H1 (cell line): Measurements from ENCODE around the gene SYN1. TPM values are rescaled to one million over a fixed set of nuclear protein-coding genes. Genes with fewer than 3 reads are reported as not detected.
A peak's percentile ranks its signal among the peaks of the same experiment; 100 is the strongest.

Experiments
- CTCF ChIA-PET: fragments of 300-600 bp; sonication (Branson Sonifier 250); formaldehyde crosslinking; loops from one replicate; lab custom pipeline; 2021; ENCODE audit not compliant: partially characterized antibody; lab: Charles Lee
- POLR2A ChIA-PET: fragments of 300-600 bp; sonication (Branson Sonifier 250); formaldehyde crosslinking; loops from one replicate; lab custom pipeline; 2021; ENCODE audit warnings: inconsistent platforms; ENCODE audit not compliant: partially characterized antibody; lab: Charles Lee
- DNase-seq, 2 experiments: peaks; one replicate each; pipeline versions ENCODE4 v3.0.0 to v3.0.0-alpha.2; 2010 to 2022; ENCODE audit warnings: low spot score in 2 of 2, low read depth in 1 of 2, mixed read lengths in 1 of 2
- FAIRE-seq: peaks from 2 replicates; lab custom pipeline; 2011; peaks lifted over from hg19 to GRCh38; lab: Jason Lieb, UNC
- H2AFZ ChIP-seq: 2 replicates; pipeline ENCODE4 v1.8.1; 2012; ENCODE audit warnings: low read length, inconsistent platforms
- H2AK5ac ChIP-seq: 2 replicates; pipeline ENCODE4 v1.6.1; 2013; ENCODE audit warnings: low read depth, low read length
- H2BK120ac ChIP-seq: replicated peaks from 2 replicates; pipeline ENCODE3; 2013; ENCODE audit warnings: low read depth, low read length, inconsistent platforms
- H2BK12ac ChIP-seq: 2 replicates; pipeline ENCODE4 v1.6.1; 2013; ENCODE audit warnings: low read depth, low read length
- H2BK15ac ChIP-seq: 2 replicates; pipeline ENCODE4 v1.6.1; 2013; ENCODE audit warnings: low read length
- H2BK20ac ChIP-seq: 2 replicates; pipeline ENCODE4 v1.6.1; 2013; ENCODE audit warnings: low read length
- H2BK5ac ChIP-seq: 2 replicates; pipeline ENCODE4 v1.6.1; 2013; ENCODE audit warnings: low read depth, low read length
- H3K14ac ChIP-seq: 2 replicates; pipeline ENCODE4 v1.6.1; 2013; ENCODE audit warnings: inconsistent platforms; ENCODE audit not compliant: insufficient read length
- H3K18ac ChIP-seq: 2 replicates; pipeline ENCODE4 v1.6.1; 2013; ENCODE audit warnings: low read length; ENCODE audit errors: extremely low read depth
- H3K23ac ChIP-seq: 2 replicates; pipeline ENCODE4 v1.6.1; 2013; ENCODE audit warnings: inconsistent platforms; ENCODE audit not compliant: insufficient read length
- H3K23me2 ChIP-seq: 2 replicates; pipeline ENCODE4 v1.6.1; 2013; ENCODE audit warnings: low read depth, low read length
- H3K27ac ChIP-seq: 2 replicates; pipeline ENCODE4 v1.6.1; 2011; ENCODE audit warnings: low read depth, low read length, inconsistent platforms
- H3K27me3 ChIP-seq, 4 experiments: replicated peaks in 1 of 4; 1 replicate in 1 of 4; 2 replicates in 3 of 4; pipeline versions ENCODE4 v1.6.1 to v1.8.1; 2011 to 2013; ENCODE audit warnings: low read length in 3 of 4, mild to moderate bottlenecking in 3 of 4, inconsistent platforms in 2 of 4, mixed read lengths in 2 of 4, moderate library complexity in 1 of 4; ENCODE audit not compliant: control insufficient read depth in 3 of 4, insufficient read depth in 3 of 4; ENCODE audit errors: extremely low read depth in 1 of 4
- H3K36me3 ChIP-seq, 4 experiments: 2 replicates each; pipeline versions ENCODE4 v1.6.1 to v1.8.1; 2011 to 2013; ENCODE audit warnings: mild to moderate bottlenecking in 4 of 4, low read length in 3 of 4, moderate library complexity in 2 of 4, control low read depth in 1 of 4, inconsistent platforms in 1 of 4; ENCODE audit not compliant: insufficient read depth in 4 of 4, control insufficient read depth in 2 of 4
- H3K4ac ChIP-seq: replicated peaks from 2 replicates; pipeline ENCODE3; 2013; ENCODE audit warnings: low read length, low read depth, mixed read lengths, inconsistent platforms; ENCODE audit not compliant: insufficient read length
- H3K4me1 ChIP-seq, 4 experiments: replicated peaks in 1 of 4; 1 replicate in 1 of 4; 2 replicates in 3 of 4; pipeline versions ENCODE4 v1.6.1 to v1.8.1; 2011 to 2013; ENCODE audit warnings: low read length in 3 of 4, inconsistent platforms in 2 of 4, mixed read lengths in 1 of 4; ENCODE audit not compliant: insufficient read depth in 4 of 4, control insufficient read depth in 3 of 4
- H3K4me2 ChIP-seq, 2 experiments: 2 replicates each; pipeline versions ENCODE4 v1.6.1 to v1.8.1; 2011 to 2013; ENCODE audit warnings: low read depth in 2 of 2, low read length in 2 of 2, control low read depth in 1 of 2, inconsistent platforms in 1 of 2, mild to moderate bottlenecking in 1 of 2; ENCODE audit not compliant: insufficient read depth in 1 of 2
- H3K4me3 ChIP-seq, 4 experiments: fragments of 200-600, 300-600 bp in 1 of 4; sonication (generic), shearing (Covaris generic), sonication (Bioruptor Twin) in 1 of 4; 2 replicates each; pipeline versions ENCODE4 v1.5.1 to v1.8.1; 2011 to 2016; ENCODE audit warnings: low read length in 4 of 4, low read depth in 3 of 4, control low read depth in 2 of 4, inconsistent platforms in 2 of 4, mild to moderate bottlenecking in 2 of 4, mixed read lengths in 1 of 4, moderate library complexity in 1 of 4; ENCODE audit not compliant: insufficient read depth in 2 of 4; ENCODE audit errors: extremely low read depth in 1 of 4
- H3K56ac ChIP-seq: replicated peaks from 2 replicates; pipeline ENCODE3; 2013; ENCODE audit warnings: low read depth, mild to moderate bottlenecking, mixed read lengths, low read length, inconsistent platforms; ENCODE audit not compliant: insufficient read length
- H3K79me1 ChIP-seq: 2 replicates; pipeline ENCODE4 v1.6.1; 2013; ENCODE audit warnings: low read depth, low read length, control low read depth
- H3K79me2 ChIP-seq, 2 experiments: 2 replicates each; pipeline versions ENCODE4 v1.6.1 to v1.8.1; 2012 to 2013; ENCODE audit warnings: low read length in 2 of 2, mild to moderate bottlenecking in 2 of 2, inconsistent platforms in 1 of 2; ENCODE audit not compliant: insufficient read depth in 2 of 2, control insufficient read depth in 1 of 2
- H3K9ac ChIP-seq, 4 experiments: replicated peaks in 1 of 4; 1 replicate in 1 of 4; 2 replicates in 3 of 4; pipeline versions ENCODE4 v1.6.1 to v1.8.1; 2011 to 2013; ENCODE audit warnings: low read depth in 3 of 4, low read length in 3 of 4, control low read depth in 2 of 4, mild to moderate bottlenecking in 2 of 4, moderate library complexity in 2 of 4, inconsistent platforms in 1 of 4; ENCODE audit errors: extremely low read depth in 1 of 4
- H3K9me3 ChIP-seq, 2 experiments: 2 replicates each; pipeline versions ENCODE4 v1.6.1 to v1.8.1; 2012 to 2013; ENCODE audit warnings: mild to moderate bottlenecking in 2 of 2, moderate library complexity in 2 of 2, control low read depth in 1 of 2, inconsistent platforms in 1 of 2, low read depth in 1 of 2, low read length in 1 of 2, mixed read lengths in 1 of 2; ENCODE audit not compliant: insufficient read depth in 2 of 2
- H4K20me1 ChIP-seq, 2 experiments: replicated peaks in 1 of 2; 2 replicates each; pipeline versions ENCODE3 to v1.8.1; 2011 to 2013; ENCODE audit warnings: inconsistent platforms in 2 of 2, low read length in 2 of 2, mild to moderate bottlenecking in 1 of 2; ENCODE audit not compliant: insufficient read depth in 2 of 2, control insufficient read depth in 1 of 2
- H4K5ac ChIP-seq: 2 replicates; pipeline ENCODE4 v1.6.1; 2013; ENCODE audit warnings: low read length, low read depth, mixed read lengths, inconsistent platforms; ENCODE audit not compliant: insufficient read length
- H4K8ac ChIP-seq: 2 replicates; pipeline ENCODE4 v1.8.0; 2013; ENCODE audit warnings: mild to moderate bottlenecking, moderate library complexity, low read length, inconsistent platforms; ENCODE audit not compliant: insufficient read depth; ENCODE audit errors: extremely low read depth
- H4K91ac ChIP-seq: replicated peaks from 2 replicates; pipeline ENCODE3; 2013; ENCODE audit warnings: low read length, mixed read lengths, inconsistent platforms; ENCODE audit not compliant: insufficient read length
- CHD2 ChIP-seq: IDR thresholded peaks from 2 replicates; pipeline ENCODE4 v1.6.1; 2012; ENCODE audit warnings: low read length, improper control_type of control experiment
- CTCF ChIP-seq, 3 experiments: IDR thresholded peaks; 1 replicate in 2 of 3; 2 replicates in 1 of 3; pipeline versions ENCODE4 v1.5.1 to v1.6.1; 2011; ENCODE audit warnings: low read length in 3 of 3, mild to moderate bottlenecking in 3 of 3, inconsistent platforms in 2 of 3, low read depth in 1 of 3, moderate library complexity in 1 of 3; ENCODE audit not compliant: insufficient read depth in 1 of 3; ENCODE audit errors: control extremely low read depth in 1 of 3
- RAD21 ChIP-seq, 2 experiments: IDR thresholded peaks in 1 of 2; conservative IDR thresholded peaks in 1 of 2; 2 replicates each; pipeline ENCODE4 v1.6.1; 2011; ENCODE audit warnings: low read depth in 2 of 2, low read length in 2 of 2, improper control_type of control experiment in 1 of 2, inconsistent platforms in 1 of 2, mild to moderate bottlenecking in 1 of 2, moderate library complexity in 1 of 2
- WGBS, 2 experiments: shearing (Covaris generic) in 1 of 2; methylation state at CpG; one replicate each; pipeline versions ENCODE4 v1.1.6 to v1.1.7; 2013 to 2015; ENCODE audit warnings: low lambda C conversion rate in 2 of 2, mixed read lengths in 2 of 2, inconsistent platforms in 1 of 2, low coverage in 1 of 2, missing lambda C conversion rate in 1 of 2; ENCODE audit not compliant: insufficient replicate concordance in 2 of 2, insufficient coverage in 1 of 2, insufficient read length in 1 of 2; ENCODE audit errors: extremely low coverage in 1 of 2, missing lambda C conversion rate in 1 of 2; 5-methylcytosine and 5-hydroxymethylcytosine counted together
- polyA plus RNA-seq, 7 experiments: library from polyadenylated mRNA; depleted of rRNA in 3 of 7; stranded (reverse) in 5 of 7; unstranded in 2 of 7; fragments of >200 nt in 5 of 7; fragments of 200-250 nt in 2 of 7; gene quantifications; 1 replicate in 5 of 7; 2 replicates in 1 of 7; 4 replicates in 1 of 7; pipeline versions ENCODE4 v1.2.1 to v1.2.3, GENCODE V29; 2011 to 2013; ENCODE audit warnings: missing spikeins in 2 of 7, mixed read lengths in 2 of 7
- total RNA-seq: library from RNA; stranded (reverse); fragmentation: NEBNext Ultra II Directional; extraction: Animal tissue kit (Norgen Biotek cat#: 25700); gene quantifications from 2 replicates; pipeline ENCODE4 v1.2.1, GENCODE V29; 2021

SYN1 gene
- total and polyA plus RNA-seq, 2 of the 8 experiments (the other 6 are each of a cell fraction or from before 2014, with no cell fraction given): 2.1 to 14.1 TPM

GRCh38 chrX:47643926-47644325 lies 24.3 kb upstream of the SYN1 start:
- Histone ChIP-seq H3K36me3 (peaks cover 2 to 26% (median 13%) of the 10 kb centered on the region in 4 experiments; a peak in 6 of 8 replicates), H4K5ac (no peak overlapping the region), H4K8ac (no peak overlapping the region), H2AK5ac (no peak overlapping the region), H4K20me1 (peaks cover 0 to 8% of the 10 kb centered on the region in 2 experiments), H3K9ac (no peak overlapping the region), H3K4ac (no peak overlapping the region), H3K23ac (no peak overlapping the region), H2AFZ (no peak overlapping the region), H2BK5ac (no peak overlapping the region), H3K4me3 (no peak overlapping the region), H4K91ac (no peak overlapping the region), H3K27me3 (no peaks in the 10 kb centered on the region), H3K23me2 (no peaks in the 10 kb centered on the region), H2BK15ac (no peak overlapping the region), H2BK20ac (no peak overlapping the region), H2BK12ac (no peak overlapping the region), H3K56ac (no peak overlapping the region), H3K79me2 (peaks cover 0 to 11% of the 10 kb centered on the region in 2 experiments; a peak in 3 of 4 replicates), H3K79me1 (no peaks in the 10 kb centered on the region), H3K4me2 (no peak overlapping the region), H3K9me3 (peaks cover 5 to 6% of the 10 kb centered on the region in 2 experiments; a peak in 2 of 4 replicates), H3K4me1 (peaks cover 0 to 1% (median 0%) of the 10 kb centered on the region in 4 experiments; a peak in 1 of 7 replicates), H2BK120ac (no peak overlapping the region), H3K14ac (no peak overlapping the region), H3K27ac (no peak overlapping the region), H3K18ac (no peak overlapping the region)
- CTCF ChIA-PET: interaction anchor here (0.7 to 3.1 kb wide), 24 partner anchors 10 to 147 kb away, joined by 3 to 15 read pairs (median 4); partner anchors contain the start of genes ARAF, CFP and TIMP1
- peak; percentile 77 for FAIRE-seq
- POLR2A ChIA-PET: interaction anchor here (1.5 to 1.6 kb wide), 3 partner anchors 9 to 20 kb away, joined by 3 to 4 read pairs (median 4); partner anchors contain the start of gene CFP
- 75% methylated on average over 2 of the region's 2 CpGs; no CpG with 5 or more reads in 1 of the 2 experiments for WGBS, 2 experiments
- peak in 2 of 3 experiments; percentile 36 to 39; a peak in 3 of 4 replicates for TF ChIP-seq CTCF (IDR thresholded peaks at IDR 0.05; ENCODE audit: control extremely low read depth in 1 of 3, insufficient read depth in 1 of 3, low read depth in 1 of 3, low read length in 3 of 3)
- peak; percentile 30 to 49; a peak in 3 of 4 replicates for TF ChIP-seq RAD21 (IDR thresholded peaks at IDR 0.05 in 1 of 2, conservative IDR thresholded peaks at IDR 0.05 in 1 of 2; ENCODE audit: low read depth in 2 of 2, low read length in 2 of 2)
- no peak for TF ChIP-seq CHD2
- DNase-seq: no peak
